Neural progenitor cell (in vitro differentiated cells): ENCODE data around the gene MED12L. TPM values are rescaled to one million over a fixed set of nuclear protein-coding genes. Genes with fewer than 3 reads are reported as not detected.

Source experiments
- DNase-seq: peaks from one replicate; pipeline ENCODE4 v3.0.0-alpha.2; 2016; ENCODE audit warnings: low spot score
- H2AFZ ChIP-seq: fragments of 200-600 bp; sonication (generic); replicated peaks from 2 replicates; pipeline ENCODE4 v1.6.1; 2016; ENCODE audit warnings: antibody characterized with exemption
- H3F3A ChIP-seq: fragments of 200-600 bp; sonication (generic); 2 replicates; pipeline ENCODE4 v1.6.1; 2016; ENCODE audit warnings: antibody characterized with exemption, low read depth
- H3K27ac ChIP-seq: fragments of 200-600 bp; sonication (generic); 2 replicates; pipeline ENCODE4 v1.5.1; 2016; ENCODE audit warnings: mild to moderate bottlenecking
- H3K27me3 ChIP-seq: fragments of 200-600 bp; sonication (generic); 2 replicates; pipeline ENCODE4 v1.6.1; 2016; ENCODE audit warnings: mild to moderate bottlenecking, moderate library complexity
- H3K36me3 ChIP-seq: fragments of 200-600 bp; sonication (generic); 2 replicates; pipeline ENCODE4 v1.5.1; 2016
- H3K4me1 ChIP-seq: fragments of 200-600 bp; sonication (generic); 2 replicates; pipeline ENCODE4 v1.6.1; 2016; ENCODE audit warnings: mixed run types
- H3K4me2 ChIP-seq: fragments of 200-600 bp; sonication (generic); 2 replicates; pipeline ENCODE4 v1.6.1; 2016
- H3K4me3 ChIP-seq: fragments of 200-600 bp; sonication (generic); 2 replicates; pipeline ENCODE4 v1.5.1; 2016
- H3K79me2 ChIP-seq: fragments of 200-600 bp; sonication (generic); 2 replicates; pipeline ENCODE4 v1.6.1; 2016; ENCODE audit warnings: low read depth
- H3K9ac ChIP-seq: fragments of 200-600 bp; sonication (generic); 2 replicates; pipeline ENCODE4 v1.6.1; 2016
- H3K9me3 ChIP-seq: fragments of 200-600 bp; sonication (generic); 2 replicates; pipeline ENCODE4 v1.5.1; 2016; ENCODE audit warnings: low read depth
- H4K20me1 ChIP-seq: fragments of 200-600 bp; sonication (generic); 2 replicates; pipeline ENCODE4 v1.6.1; 2016; ENCODE audit warnings: low read depth
- H3K27ac Mint-ChIP-seq: 3 replicates; pipeline ENCODE4 v1.8.0; 2021; ENCODE audit warnings: mixed read lengths
- H3K27me3 Mint-ChIP-seq: 2 replicates; pipeline ENCODE4 v1.8.0; 2022; ENCODE audit warnings: low read depth, mild to moderate bottlenecking, inconsistent platforms, moderate library complexity, mixed read lengths; ENCODE audit not compliant: insufficient read depth
- H3K36me3 Mint-ChIP-seq: 3 replicates; pipeline ENCODE4 v1.8.0; 2021; ENCODE audit warnings: mixed read lengths
- H3K4me1 Mint-ChIP-seq: 3 replicates; pipeline ENCODE4 v1.8.0; 2021; ENCODE audit warnings: mixed read lengths
- H3K4me3 Mint-ChIP-seq: 3 replicates; pipeline ENCODE4 v1.8.0; 2021; ENCODE audit warnings: mild to moderate bottlenecking, moderate library complexity, mixed read lengths
- H3K9me3 Mint-ChIP-seq: 3 replicates; pipeline ENCODE4 v1.8.0; 2020; ENCODE audit warnings: mixed read lengths
- CTCF ChIP-seq: fragments of 200-600 bp; sonication (generic); IDR thresholded peaks from 2 replicates; pipeline ENCODE4 v1.5.1; 2017; ENCODE audit warnings: antibody characterized with exemption, mild to moderate bottlenecking
- EZH2 ChIP-seq: fragments of 200-600 bp; sonication (generic); IDR thresholded peaks from 2 replicates; pipeline ENCODE4 v1.6.1; 2017; ENCODE audit warnings: antibody characterized with exemption, mild to moderate bottlenecking, moderate library complexity
- EZH2phosphoT487 ChIP-seq: fragments of 200-600 bp; sonication (generic); IDR thresholded peaks from 2 replicates; pipeline ENCODE4 v1.6.1; 2017; ENCODE audit warnings: antibody characterized with exemption
- total RNA-seq: library from RNA; depleted of rRNA; stranded (reverse); fragments of >200 nt; gene quantifications from 2 replicates; pipeline ENCODE4 v1.2.3, GENCODE V29; 2015; ENCODE audit warnings: low replicate concordance

MED12L gene
- total RNA-seq, 1 donor from 2014 or later: 16.5 TPM

GRCh38 chr3:151322511-151322910 is 237.0 kb downstream of the MED12L start:
- Histone ChIP-seq H3K4me1 (no peaks in the 10 kb centered on the region), H3K4me3 (no peak overlapping the region), H3K79me2 (no peaks in the 10 kb centered on the region), H3K27ac (no peak overlapping the region), H3K27me3 (no peaks in the 10 kb centered on the region), H3K36me3 (no peaks in the 10 kb centered on the region), H3K9ac (no peak overlapping the region), H4K20me1 (no peaks in the 10 kb centered on the region), H3K4me2 (no peak overlapping the region), H3K9me3 (no peaks in the 10 kb centered on the region), H2AFZ (no peak overlapping the region), H3F3A (no peaks in the 10 kb centered on the region)
- no peak for TF ChIP-seq CTCF
- TF ChIP-seq EZH2: no peak
- no peak for TF ChIP-seq EZH2phosphoT487
- H3K9me3 Mint-ChIP-seq: no peaks in the 10 kb centered on the region
- DNase-seq: no peak
- H3K27me3 Mint-ChIP-seq: no peaks in the 10 kb centered on the region
- H3K4me3 Mint-ChIP-seq: no peak overlapping the region
- no peaks in the 10 kb centered on the region for H3K36me3 Mint-ChIP-seq
- H3K4me1 Mint-ChIP-seq: peaks cover 3% of the 10 kb centered on the region
- H3K27ac Mint-ChIP-seq: no peak overlapping the region

GRCh38 chr3:151327571-151328198 is 242.2 kb downstream of the MED12L start:
- H3K9me3 Mint-ChIP-seq: no peaks in the 10 kb centered on the region
- H3K4me3 ChIP-seq: no peak overlapping the region
- no peak overlapping the region for H3K4me2 ChIP-seq
- H3K27ac Mint-ChIP-seq: no peak overlapping the region
- no peaks in the 10 kb centered on the region for H3F3A ChIP-seq
- H3K9ac ChIP-seq: no peak overlapping the region
- no peaks in the 10 kb centered on the region for H3K36me3 Mint-ChIP-seq
- H3K27me3 ChIP-seq: no peaks in the 10 kb centered on the region
- H3K36me3 ChIP-seq: no peaks in the 10 kb centered on the region
- no peaks in the 10 kb centered on the region for H4K20me1 ChIP-seq
- H3K4me1 Mint-ChIP-seq: no peaks in the 10 kb centered on the region
- no peak overlapping the region for H2AFZ ChIP-seq
- no peak overlapping the region for H3K27ac ChIP-seq
- no peak overlapping the region for H3K4me3 Mint-ChIP-seq
- no peaks in the 10 kb centered on the region for H3K79me2 ChIP-seq
- no peaks in the 10 kb centered on the region for H3K9me3 ChIP-seq
- TF ChIP-seq CTCF (peak; percentile 72), EZH2 (no peak)
- no peaks in the 10 kb centered on the region for H3K4me1 ChIP-seq
- H3K27me3 Mint-ChIP-seq: no peaks in the 10 kb centered on the region
- no peak for DNase-seq

- Histone ChIP-seq H3K27me3 (no peaks in the 10 kb centered on the region), H3K9ac (no peak overlapping the region), H3K27ac (no peak overlapping the region), H4K20me1 (no peaks in the 10 kb centered on the region), H3F3A (no peaks in the 10 kb centered on the region), H3K4me3 (no peak overlapping the region), H3K36me3 (no peaks in the 10 kb centered on the region), H3K4me2 (no peak overlapping the region), H3K79me2 (no peaks in the 10 kb centered on the region), H3K4me1 (no peaks in the 10 kb centered on the region), H3K9me3 (no peaks in the 10 kb centered on the region), H2AFZ (no peak overlapping the region)
- Mint-ChIP-seq H3K4me3 (no peak overlapping the region), H3K27ac (no peak overlapping the region), H3K36me3 (no peaks in the 10 kb centered on the region), H3K27me3 (no peaks in the 10 kb centered on the region), H3K9me3 (no peaks in the 10 kb centered on the region), H3K4me1 (no peaks in the 10 kb centered on the region)
- no peak for DNase-seq
- TF ChIP-seq EZH2 (no peak), EZH2phosphoT487 (no peak), CTCF (no peak)
Observed at GRCh38 chr3:151328298-151328995, 243.0 kb downstream of the MED12L start.
